ENCODE measurements around the gene PAX5. TPM values are rescaled to one million over a fixed set of nuclear protein-coding genes. Genes with fewer than 3 reads are reported as not detected.

The PAX5 gene
- total RNA-seq, 1 experiment from 2014 or later: 0.39 TPM

- H4K8ac ChIP-seq (replicated peaks; ENCODE audit: insufficient read length, low read depth, low read length): no peak overlapping the region
- Mint-ChIP-seq H3K4me3 (no peak overlapping the region), H3K36me3 (ENCODE audit: insufficient read depth in 1 of 3, low read depth in 3 of 3) (no peaks in the 10 kb centered on the region), H3K27ac (no peak overlapping the region), H3K27me3 (ENCODE audit: low read depth) (peaks cover 7% of the 10 kb centered on the region), H3K4me1 (peaks cover 0 to 5% of the 10 kb centered on the region in 2 experiments; a peak in 2 of 4 replicates), H3K9me3 (no peaks in the 10 kb centered on the region; a peak in 2 of 5 replicates)
- H4K20me1 ChIP-seq (ENCODE audit: control insufficient read depth, insufficient read depth, insufficient read length): no peaks in the 10 kb centered on the region
- no peak overlapping the region for H3K4me2 ChIP-seq (ENCODE audit: insufficient read depth, insufficient read length, low read length)
- no CpG with 5 or more reads among the region's 10 CpGs for WGBS (ENCODE audit: extremely low coverage, insufficient read length, low lambda C conversion rate)
- H3K79me2 ChIP-seq (ENCODE audit: insufficient read depth, low read length): no peaks in the 10 kb centered on the region
- H2BK20ac ChIP-seq (ENCODE audit: low read depth, low read length, poor library complexity, severe bottlenecking): no peak overlapping the region
- no peak overlapping the region for H3K14ac ChIP-seq (ENCODE audit: insufficient read depth, low read length)
- TF ChIP-seq CTCF (conservative IDR thresholded peaks at IDR 0.05): no peak
- no peak overlapping the region for H2AK5ac ChIP-seq (ENCODE audit: insufficient read length, low read length)
- H4K91ac ChIP-seq (ENCODE audit: insufficient read length, low read depth, low read length): no peak overlapping the region
- no peak overlapping the region for H2BK12ac ChIP-seq (ENCODE audit: insufficient read length, low read depth, low read length)
- no peak overlapping the region for H2BK120ac ChIP-seq (ENCODE audit: low read depth, low read length, poor library complexity, severe bottlenecking)
- no peak overlapping the region for H3K27ac ChIP-seq (ENCODE audit: insufficient read length, low read depth, low read length)
- H3K9ac ChIP-seq (ENCODE audit: extremely low read depth, insufficient read length, low read length): no peak overlapping the region
- no peak overlapping the region for H2BK15ac ChIP-seq (ENCODE audit: low read depth, low read length)
- H3K9me3 ChIP-seq (ENCODE audit: control insufficient read depth, low read depth, low read length): no peaks in the 10 kb centered on the region
- peaks cover under 1% of the 10 kb centered on the region for H3K23me2 ChIP-seq (ENCODE audit: insufficient read length, low read depth, low read length, poor library complexity, severe bottlenecking)
- H3K18ac ChIP-seq (ENCODE audit: insufficient read length, low read depth, low read length): no peak overlapping the region
- no peak overlapping the region for H3T11ph ChIP-seq (ENCODE audit: low read length)
- no peaks in the 10 kb centered on the region for H3K79me1 ChIP-seq (ENCODE audit: insufficient read depth, low read depth, low read length, poor library complexity, severe bottlenecking)
- no peak overlapping the region for H3K4ac ChIP-seq (ENCODE audit: low read depth, low read length)
- H3K4me1 ChIP-seq (ENCODE audit: insufficient read depth, low read length): no peaks in the 10 kb centered on the region
- no peak overlapping the region for H3K56ac ChIP-seq (ENCODE audit: insufficient read length, low read depth, low read length)
- H2BK5ac ChIP-seq (ENCODE audit: insufficient read length, low read length): no peak overlapping the region
- H3K27me3 ChIP-seq (ENCODE audit: insufficient read depth, low read length): peaks cover 3% of the 10 kb centered on the region; the same call in 1 of the 2 replicates
- no peak overlapping the region for H3K23ac ChIP-seq (ENCODE audit: insufficient read length, low read depth, low read length)
- H4K5ac ChIP-seq (ENCODE audit: insufficient read length, low read depth, low read length): no peak overlapping the region
- H2AFZ ChIP-seq (ENCODE audit: low read length): no peak overlapping the region
- DNase-seq: no peak
These were observed 220.9 kb downstream of the PAX5 start for GRCh38 chr9:36813154-36813553.
